HG03280 (cell line): ENCODE measurements around the gene CANT1.

Experiments used
- ATAC-seq: cut with Tn5 transposase; IDR thresholded peaks from one replicate; pipeline ENCODE4 v1.9.1; 2021; ENCODE audit warnings: mild to moderate bottlenecking, moderate library complexity; ENCODE audit not compliant: unreplicated experiment

CANT1 gene

GRCh38 chr17:79012563-79013134 lies 3.1 kb upstream of the CANT1 start:
- ATAC-seq: no peak

- ATAC-seq: no peak
These were observed 2.0 kb upstream of the CANT1 start for GRCh38 chr17:79011451-79012147.

GRCh38 chr17:79010304-79010646 lies 711 bp upstream of the CANT1 start:
- no peak for ATAC-seq

GRCh38 chr17:79008666-79009387 lies 737 bp downstream of the CANT1 start:
- ATAC-seq: no peak

GRCh38 chr17:79007504-79008381 lies 1.8 kb downstream of the CANT1 start:
- no peak for ATAC-seq

GRCh38 chr17:79006794-79007503 lies 2.6 kb downstream of the CANT1 start:
- no peak for ATAC-seq

GRCh38 chr17:79006046-79006445 lies 3.5 kb downstream of the CANT1 start:
- ATAC-seq: no peak

GRCh38 chr17:79005063-79005861 lies 4.3 kb downstream of the CANT1 start:
- ATAC-seq: no peak

- ATAC-seq: no peak
These were observed 5.7 kb downstream of the CANT1 start for GRCh38 chr17:79003661-79004411.

- ATAC-seq: no peak
These were observed 6.6 kb downstream of the CANT1 start for GRCh38 chr17:79002796-79003593.

GRCh38 chr17:79002291-79002690 lies 7.3 kb downstream of the CANT1 start:
- no peak for ATAC-seq

- ATAC-seq: no peak
These were observed 8.2 kb downstream of the CANT1 start for GRCh38 chr17:79001190-79002020.

GRCh38 chr17:79000396-79001189 lies 9.0 kb downstream of the CANT1 start:
- ATAC-seq: no peak

- ATAC-seq: no peak
These were observed 9.6 kb downstream of the CANT1 start for GRCh38 chr17:78999947-79000395.

GRCh38 chr17:78999056-78999768 lies 10.4 kb downstream of the CANT1 start:
- no peak for ATAC-seq
